ENCODE data around the gene RELB.
A peak's percentile ranks its signal among the peaks of the same experiment; 100 is the strongest.

Gene RELB

GRCh38 chr19:45023048-45023447, 21.8 kb downstream of the RELB start:
- Histone ChIP-seq H3K4me3 (ENCODE audit: low read depth, low read length) (no peak overlapping the region), H3K27me3 (ENCODE audit: insufficient read depth, low read length) (no peaks in the 10 kb centered on the region), H2AFZ (ENCODE audit: low read length, unreplicated experiment) (no peak overlapping the region), H3K27ac (ENCODE audit: low read depth, low read length) (no peak overlapping the region), H3K4me1 (ENCODE audit: control insufficient read depth, insufficient read depth, low read length, unreplicated experiment) (no peaks in the 10 kb centered on the region), H3K79me2 (ENCODE audit: control insufficient read depth, insufficient read depth, low read length, unreplicated experiment) (no peaks in the 10 kb centered on the region), H3K36me3 (ENCODE audit: insufficient read depth, low read length) (no peaks in the 10 kb centered on the region)

DNA sequence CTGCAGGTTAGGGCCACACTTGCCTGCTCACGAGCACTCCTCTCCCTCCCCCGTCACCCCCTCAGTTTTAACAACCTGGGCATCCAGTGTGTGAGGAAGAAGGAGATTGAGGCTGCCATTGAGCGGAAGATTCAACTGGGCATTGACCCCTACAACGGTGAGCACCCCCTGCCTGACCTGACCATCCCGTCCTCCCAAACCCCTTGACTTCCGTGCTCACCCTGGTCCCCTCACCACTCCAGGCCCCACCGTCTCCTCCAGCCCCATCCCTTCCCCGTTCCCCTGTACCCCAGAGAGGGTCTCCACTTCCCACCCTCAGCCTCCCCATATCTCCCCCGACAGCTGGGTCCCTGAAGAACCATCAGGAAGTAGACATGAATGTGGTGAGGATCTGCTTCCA, 24.0 kb downstream of the RELB start:
- no peak overlapping the region for H3K27ac ChIP-seq (ENCODE audit: low read depth, low read length)
- H3K79me2 ChIP-seq (ENCODE audit: control insufficient read depth, insufficient read depth, low read length, unreplicated experiment) = no peaks in the 10 kb centered on the region
- no peaks in the 10 kb centered on the region for H3K4me1 ChIP-seq (ENCODE audit: control insufficient read depth, insufficient read depth, low read length, unreplicated experiment)
- no peak overlapping the region for H3K4me3 ChIP-seq (ENCODE audit: low read depth, low read length)
- H3K27me3 ChIP-seq (ENCODE audit: insufficient read depth, low read length) = no peaks in the 10 kb centered on the region
- no peaks in the 10 kb centered on the region for H3K36me3 ChIP-seq (ENCODE audit: insufficient read depth, low read length)
- H2AFZ ChIP-seq (ENCODE audit: low read length, unreplicated experiment) = no peak overlapping the region

DNA sequence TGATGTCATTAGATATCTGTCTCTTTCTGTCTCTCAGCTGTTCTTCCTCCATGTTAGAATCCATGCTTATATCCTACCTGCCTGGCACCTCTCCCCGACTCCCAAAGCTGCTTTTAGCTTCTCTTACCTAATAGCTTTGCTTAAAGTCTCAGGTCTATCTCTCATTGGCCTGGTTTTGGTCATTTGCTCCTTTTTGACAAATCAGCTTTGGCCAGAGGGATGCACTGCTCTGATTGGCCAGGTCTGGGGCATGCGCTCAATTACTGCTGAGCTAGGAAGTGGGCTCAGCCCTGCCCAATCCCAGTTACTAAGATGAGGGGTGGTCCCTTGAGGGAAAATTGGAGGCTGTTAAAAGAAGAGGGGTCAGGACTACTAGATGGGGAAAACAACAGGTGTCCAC, 26.1 kb downstream of the RELB start:
- Histone ChIP-seq H3K4me1 (ENCODE audit: control insufficient read depth, insufficient read depth, low read length, unreplicated experiment) (no peaks in the 10 kb centered on the region), H3K4me3 (ENCODE audit: low read depth, low read length) (no peak overlapping the region), H3K79me2 (ENCODE audit: control insufficient read depth, insufficient read depth, low read length, unreplicated experiment) (no peaks in the 10 kb centered on the region), H3K36me3 (ENCODE audit: insufficient read depth, low read length) (0 out of 2 replicates have a peak, but pooled peaks cover 6% of the 10 kb centered on the region), H3K27me3 (ENCODE audit: insufficient read depth, low read length) (no peaks in the 10 kb centered on the region), H2AFZ (ENCODE audit: low read length, unreplicated experiment) (no peak overlapping the region), H3K27ac (ENCODE audit: low read depth, low read length) (no peak overlapping the region)

GRCh38 chr19:45030825-45031224, 29.6 kb downstream of the RELB start:
- Histone ChIP-seq H3K4me1 (ENCODE audit: control insufficient read depth, insufficient read depth, low read length, unreplicated experiment) (no peaks in the 10 kb centered on the region), H3K79me2 (ENCODE audit: control insufficient read depth, insufficient read depth, low read length, unreplicated experiment) (no peaks in the 10 kb centered on the region), H3K27me3 (ENCODE audit: insufficient read depth, low read length) (no peaks in the 10 kb centered on the region), H3K4me3 (ENCODE audit: low read depth, low read length) (no peak overlapping the region), H3K27ac (ENCODE audit: low read depth, low read length) (no peak overlapping the region), H2AFZ (ENCODE audit: low read length, unreplicated experiment) (no peak overlapping the region), H3K36me3 (ENCODE audit: insufficient read depth, low read length) (peaks cover 13% of the 10 kb centered on the region; the same call in 1 of the 2 replicates)

DNA sequence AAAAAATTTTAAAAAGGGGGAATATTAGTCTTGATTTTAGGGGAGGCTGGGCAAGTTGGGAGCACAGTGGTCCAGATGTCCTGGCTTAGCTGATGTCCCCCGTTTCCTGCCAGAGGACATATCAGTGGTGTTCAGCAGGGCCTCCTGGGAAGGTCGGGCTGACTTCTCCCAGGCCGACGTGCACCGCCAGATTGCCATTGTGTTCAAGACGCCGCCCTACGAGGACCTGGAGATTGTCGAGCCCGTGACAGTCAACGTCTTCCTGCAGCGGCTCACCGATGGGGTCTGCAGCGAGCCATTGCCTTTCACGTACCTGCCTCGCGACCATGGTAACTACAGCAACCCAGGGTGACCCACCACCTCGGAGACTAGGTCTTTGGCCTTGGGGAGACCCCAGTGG, 31.2 kb downstream of the RELB start:
- Histone ChIP-seq H3K36me3 (ENCODE audit: insufficient read depth, low read length) (peaks cover 14% of the 10 kb centered on the region; the same call in 1 of the 2 replicates), H3K4me3 (ENCODE audit: low read depth, low read length) (no peak overlapping the region), H3K27ac (ENCODE audit: low read depth, low read length) (no peak overlapping the region), H3K27me3 (ENCODE audit: insufficient read depth, low read length) (no peaks in the 10 kb centered on the region), H3K79me2 (ENCODE audit: control insufficient read depth, insufficient read depth, low read length, unreplicated experiment) (no peaks in the 10 kb centered on the region), H3K4me1 (ENCODE audit: control insufficient read depth, insufficient read depth, low read length, unreplicated experiment) (no peaks in the 10 kb centered on the region), H2AFZ (ENCODE audit: low read length, unreplicated experiment) (no peak overlapping the region)

DNA sequence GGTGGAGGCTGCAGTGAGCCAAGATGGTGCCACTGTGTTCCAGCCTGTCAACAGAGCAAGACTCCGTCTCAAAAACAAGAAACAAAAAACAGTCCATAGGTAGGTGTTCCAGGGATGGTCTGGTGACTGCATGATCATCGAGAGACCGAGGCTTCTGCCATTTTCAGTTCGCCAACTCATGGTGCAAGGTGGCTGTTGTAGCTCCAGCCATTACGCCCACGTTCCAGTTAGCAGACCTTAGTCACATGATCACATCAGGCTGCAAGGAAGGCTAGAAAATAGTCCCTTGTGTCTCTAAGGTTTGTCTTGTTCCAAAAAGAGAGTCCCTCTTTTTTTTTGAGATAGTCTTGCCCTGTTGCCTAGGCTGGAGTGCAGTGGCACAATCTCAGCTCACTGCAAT, 34.5 kb downstream of the RELB start:
- Histone ChIP-seq H3K79me2 (ENCODE audit: control insufficient read depth, insufficient read depth, low read length, unreplicated experiment) (peaks cover 15% of the 10 kb centered on the region), H3K4me3 (ENCODE audit: low read depth, low read length) (no peak overlapping the region), H2AFZ (ENCODE audit: low read length, unreplicated experiment) (no peak overlapping the region), H3K27me3 (ENCODE audit: insufficient read depth, low read length) (no peaks in the 10 kb centered on the region), H3K27ac (ENCODE audit: low read depth, low read length) (no peak overlapping the region), H3K4me1 (ENCODE audit: control insufficient read depth, insufficient read depth, low read length, unreplicated experiment) (peaks cover 12% of the 10 kb centered on the region), H3K36me3 (ENCODE audit: insufficient read depth, low read length) (peaks cover 21% of the 10 kb centered on the region; the same call in 1 of the 2 replicates)

DNA sequence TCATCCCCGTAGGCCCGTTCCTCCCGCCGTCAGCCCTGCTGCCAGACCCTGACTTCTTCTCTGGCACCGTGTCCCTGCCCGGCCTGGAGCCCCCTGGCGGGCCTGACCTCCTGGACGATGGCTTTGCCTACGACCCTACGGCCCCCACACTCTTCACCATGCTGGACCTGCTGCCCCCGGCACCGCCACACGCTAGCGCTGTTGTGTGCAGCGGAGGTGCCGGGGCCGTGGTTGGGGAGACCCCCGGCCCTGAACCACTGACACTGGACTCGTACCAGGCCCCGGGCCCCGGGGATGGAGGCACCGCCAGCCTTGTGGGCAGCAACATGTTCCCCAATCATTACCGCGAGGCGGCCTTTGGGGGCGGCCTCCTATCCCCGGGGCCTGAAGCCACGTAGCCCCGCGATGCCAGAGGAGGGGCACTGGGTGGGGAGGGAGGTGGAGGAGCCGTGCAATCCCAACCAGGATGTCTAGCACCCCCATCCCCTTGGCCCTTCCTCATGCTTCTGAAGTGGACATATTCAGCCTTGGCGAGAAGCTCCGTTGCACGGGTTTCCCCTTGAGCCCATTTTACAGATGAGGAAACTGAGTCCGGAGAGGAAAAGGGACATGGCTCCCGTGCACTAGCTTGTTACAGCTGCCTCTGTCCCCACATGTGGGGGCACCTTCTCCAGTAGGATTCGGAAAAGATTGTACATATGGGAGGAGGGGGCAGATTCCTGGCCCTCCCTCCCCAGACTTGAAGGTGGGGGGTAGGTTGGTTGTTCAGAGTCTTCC, 36.3 kb downstream of the RELB start:
- H3K4me3 ChIP-seq (ENCODE audit: low read depth, low read length) = no peak overlapping the region
- H3K27me3 ChIP-seq (ENCODE audit: insufficient read depth, low read length) = no peaks in the 10 kb centered on the region
- H3K79me2 ChIP-seq (ENCODE audit: control insufficient read depth, insufficient read depth, low read length, unreplicated experiment) = peaks cover 30% of the 10 kb centered on the region
- H3K36me3 ChIP-seq (ENCODE audit: insufficient read depth, low read length) = peaks cover 18% of the 10 kb centered on the region; the same call in 1 of the 2 replicates
- no peak overlapping the region for H3K27ac ChIP-seq (ENCODE audit: low read depth, low read length)
- peaks cover 12% of the 10 kb centered on the region for H3K4me1 ChIP-seq (ENCODE audit: control insufficient read depth, insufficient read depth, low read length, unreplicated experiment)
- H2AFZ ChIP-seq (ENCODE audit: low read length, unreplicated experiment) = no peak overlapping the region

DNA sequence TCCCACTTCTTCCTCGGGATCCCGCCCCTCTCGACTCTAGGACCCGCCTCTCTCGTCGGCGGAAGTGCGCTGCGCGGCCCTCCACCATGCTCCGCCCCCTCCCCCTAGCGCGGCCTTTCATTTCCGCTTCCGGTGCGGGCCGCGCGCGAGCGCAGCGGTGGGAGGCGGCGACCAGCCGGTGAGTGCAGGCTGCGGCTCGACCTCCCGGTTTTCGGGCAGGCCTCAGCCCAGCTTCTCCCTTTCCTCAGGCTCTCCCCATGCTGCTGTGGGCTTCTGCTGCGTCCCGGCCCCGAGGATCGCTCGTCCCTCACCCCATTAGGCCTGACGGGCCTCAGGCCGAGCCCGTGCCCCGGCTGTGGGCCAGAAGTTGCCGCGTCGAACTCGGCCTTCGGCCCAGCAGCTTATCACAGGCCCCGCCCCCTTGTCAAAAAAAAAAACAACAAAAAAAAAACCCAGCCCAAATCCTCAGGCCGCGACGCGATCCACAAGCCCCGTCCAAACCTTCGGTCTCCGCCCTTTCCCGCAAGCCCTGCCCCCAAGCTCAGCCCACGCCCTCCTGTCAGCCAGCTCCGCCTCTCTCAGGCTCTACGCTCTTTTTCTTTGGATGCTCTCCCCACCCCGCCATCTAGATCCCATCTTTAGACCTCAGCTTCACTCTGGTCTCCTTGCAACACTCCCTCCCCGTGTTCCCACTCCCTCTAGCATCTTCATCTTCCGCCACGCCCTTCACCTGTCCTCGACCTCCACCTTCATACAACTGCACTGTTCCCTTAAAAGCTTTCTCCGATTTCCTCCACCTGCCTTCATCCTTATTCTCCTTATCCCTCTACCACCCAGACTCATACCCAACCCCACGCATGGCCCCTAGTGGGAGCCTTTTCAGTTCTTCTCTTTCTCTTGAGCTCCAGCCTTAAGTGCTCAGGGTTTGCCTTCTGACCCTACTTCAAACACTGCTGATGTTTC, 37.9 kb downstream of the RELB start, which contains the start of gene CLASRP:
TSS of gene CLASRP (plus strand) at position 115 of the 963 bp plus-strand sequence. CDS start 1,168 bp downstream, outside the sequence.
- H3K27me3 ChIP-seq (ENCODE audit: insufficient read depth, low read length) = no peaks in the 10 kb centered on the region
- peak within 1 kb of the TSS; percentile 84 for H3K4me3 ChIP-seq (ENCODE audit: low read depth, low read length)
- H2AFZ ChIP-seq (ENCODE audit: low read length, unreplicated experiment) = no peak within 1 kb of the TSS
- peak within 1 kb of the TSS; percentile 92 for H3K27ac ChIP-seq (ENCODE audit: low read depth, low read length)
- H3K4me1 ChIP-seq (ENCODE audit: control insufficient read depth, insufficient read depth, low read length, unreplicated experiment) = peaks cover 12% of the 10 kb centered on the region
- H3K36me3 ChIP-seq (ENCODE audit: insufficient read depth, low read length) = peaks cover 14% of the 10 kb centered on the region; the same call in 1 of the 2 replicates
- H3K79me2 ChIP-seq (ENCODE audit: control insufficient read depth, insufficient read depth, low read length, unreplicated experiment) = peaks cover 36% of the 10 kb centered on the region

- H3K79me2 ChIP-seq (ENCODE audit: control insufficient read depth, insufficient read depth, low read length, unreplicated experiment) = peaks cover 45% of the 10 kb centered on the region
- peak overlapping the region; percentile 84 for H3K4me3 ChIP-seq (ENCODE audit: low read depth, low read length)
- H2AFZ ChIP-seq (ENCODE audit: low read length, unreplicated experiment) = no peak overlapping the region
- H3K36me3 ChIP-seq (ENCODE audit: insufficient read depth, low read length) = peaks cover 14% of the 10 kb centered on the region; the same call in 1 of the 2 replicates
- H3K27ac ChIP-seq (ENCODE audit: low read depth, low read length) = no peak overlapping the region
- no peaks in the 10 kb centered on the region for H3K27me3 ChIP-seq (ENCODE audit: insufficient read depth, low read length)
- H3K4me1 ChIP-seq (ENCODE audit: control insufficient read depth, insufficient read depth, low read length, unreplicated experiment) = peaks cover 12% of the 10 kb centered on the region
Measured at GRCh38 chr19:45040059-45040771, 39.0 kb downstream of the RELB start.

- Histone ChIP-seq H3K27ac (ENCODE audit: low read depth, low read length) (no peak overlapping the region), H3K4me3 (ENCODE audit: low read depth, low read length) (no peak overlapping the region), H2AFZ (ENCODE audit: low read length, unreplicated experiment) (no peak overlapping the region), H3K27me3 (ENCODE audit: insufficient read depth, low read length) (no peaks in the 10 kb centered on the region), H3K79me2 (ENCODE audit: control insufficient read depth, insufficient read depth, low read length, unreplicated experiment) (peaks cover 53% of the 10 kb centered on the region), H3K4me1 (ENCODE audit: control insufficient read depth, insufficient read depth, low read length, unreplicated experiment) (peaks cover 12% of the 10 kb centered on the region), H3K36me3 (ENCODE audit: insufficient read depth, low read length) (0 out of 2 replicates have a peak, but pooled peaks cover 10% of the 10 kb centered on the region)
Measured at GRCh38 chr19:45041125-45041524, 39.9 kb downstream of the RELB start.

Data from ACC112 (cell line).